GM19099 (cell line): ENCODE data around the gene UROC1.

Experiments used
- POLR2A ChIP-seq: IDR thresholded peaks from 3 replicates; pipeline ENCODE4 v1.6.1; 2011; ENCODE audit warnings: low read depth; ENCODE audit not compliant: insufficient read length; ENCODE audit errors: extremely low read depth

The UROC1 gene

GRCh38 chr3:126551121-126551838, 33.7 kb upstream of the UROC1 start:
- no peak for TF ChIP-seq POLR2A

DNA sequence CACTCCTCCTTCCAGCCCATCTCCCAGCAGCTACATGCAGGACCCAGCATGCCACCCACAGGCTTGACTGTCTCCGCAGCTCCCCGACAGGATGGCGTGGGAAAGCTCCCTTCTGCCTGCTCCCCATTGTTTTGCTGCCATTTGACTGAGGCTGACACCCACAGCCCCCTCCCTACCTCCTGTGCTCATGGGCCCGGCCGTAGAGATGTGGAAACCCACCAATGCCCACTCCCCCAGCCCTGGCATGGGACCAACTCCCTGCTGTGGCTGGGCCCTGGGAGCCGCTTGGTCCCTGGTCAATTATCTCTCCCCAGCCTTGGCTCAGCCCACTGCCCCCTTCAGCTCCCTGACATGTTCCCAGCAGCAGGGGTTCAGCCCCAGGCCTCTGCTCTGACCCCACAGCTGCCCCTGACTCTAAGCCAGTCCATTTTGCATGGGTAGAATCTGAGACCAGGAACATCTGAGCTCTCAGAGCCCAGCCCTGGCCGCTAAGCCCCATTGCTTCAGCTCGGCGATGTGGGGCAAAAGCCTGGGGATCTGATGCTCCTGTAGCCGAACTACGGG, 33.0 kb upstream of the UROC1 start:
- no peak for TF ChIP-seq POLR2A

GRCh38 chr3:126549861-126550487, 32.4 kb upstream of the UROC1 start:
- TF ChIP-seq POLR2A, result no peak

DNA sequence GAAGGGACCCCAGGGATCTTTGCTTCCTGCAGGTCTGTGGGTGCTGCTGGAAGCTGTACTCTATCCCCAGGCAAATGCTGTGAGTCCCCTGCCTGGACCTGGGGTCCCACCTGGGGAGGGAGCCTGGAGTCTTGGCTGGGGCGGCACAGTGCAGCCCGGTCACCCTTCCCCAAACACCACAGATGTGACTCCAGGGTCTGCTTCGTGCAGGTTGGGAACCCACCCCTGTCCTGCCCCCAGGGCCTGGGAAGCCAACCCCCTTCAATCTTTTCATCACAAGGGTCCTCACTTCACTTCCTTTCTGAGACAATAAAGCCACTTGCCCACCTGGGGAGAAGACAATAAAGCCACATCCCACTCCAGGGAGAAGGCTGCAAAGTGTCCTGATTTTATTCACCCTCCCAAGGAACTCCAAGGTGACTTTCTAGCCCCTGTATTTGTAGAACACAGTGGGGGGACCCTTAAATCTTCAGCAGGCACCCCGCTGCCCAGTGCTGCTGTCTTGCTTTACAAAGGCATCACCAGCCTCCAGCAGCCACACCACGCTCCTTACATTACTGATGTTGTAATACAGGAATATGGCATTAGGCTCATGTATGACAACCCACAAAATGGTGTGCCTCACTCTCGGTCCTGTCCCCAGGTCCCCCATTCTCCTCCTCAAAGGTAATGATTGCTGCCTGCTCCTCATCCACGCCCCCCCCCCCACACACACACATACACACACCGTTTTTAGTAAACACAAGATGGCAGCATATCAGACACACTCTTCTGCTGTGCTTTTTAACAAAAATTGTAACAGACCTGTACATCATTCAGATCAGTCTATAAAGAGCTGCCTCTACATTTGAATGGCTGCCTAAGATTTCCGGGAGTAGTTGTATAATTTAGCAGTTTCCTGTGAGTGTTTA, 31.2 kb upstream of the UROC1 start:
- no peak for TF ChIP-seq POLR2A

DNA sequence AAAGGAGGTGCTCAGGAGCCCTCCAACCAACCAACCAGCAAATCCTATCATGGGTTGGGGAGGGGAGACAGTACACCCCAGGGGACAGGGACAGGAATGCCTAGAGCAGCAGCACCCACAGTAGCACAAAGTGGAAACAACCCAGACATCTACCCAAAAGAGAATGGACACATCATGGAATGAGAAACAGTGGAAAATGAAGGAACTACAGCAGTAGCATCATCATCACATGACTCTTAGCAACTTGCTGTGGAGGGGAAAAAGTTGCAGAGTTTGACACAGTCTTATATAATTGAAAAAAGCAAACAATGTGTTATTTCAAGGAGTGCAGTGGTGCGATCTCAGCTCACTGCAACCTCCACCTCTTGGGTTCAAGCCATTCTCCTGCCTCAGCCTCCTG, 30.1 kb upstream of the UROC1 start:
- TF ChIP-seq POLR2A, result no peak

- TF ChIP-seq POLR2A, result no peak
These were observed 29.1 kb upstream of the UROC1 start for GRCh38 chr3:126546549-126547239.

- no peak for TF ChIP-seq POLR2A
These were observed 28.4 kb upstream of the UROC1 start for GRCh38 chr3:126546013-126546412.

- no peak for TF ChIP-seq POLR2A
These were observed 28.0 kb upstream of the UROC1 start for GRCh38 chr3:126545544-126545943.

- TF ChIP-seq POLR2A, result no peak
These were observed 27.2 kb upstream of the UROC1 start for GRCh38 chr3:126544596-126545281.

GRCh38 chr3:126543457-126544061, 26.0 kb upstream of the UROC1 start:
- TF ChIP-seq POLR2A, result no peak

GRCh38 chr3:126542340-126543241, 25.0 kb upstream of the UROC1 start:
- TF ChIP-seq POLR2A, result no peak

GRCh38 chr3:126541628-126542339, 24.2 kb upstream of the UROC1 start:
- TF ChIP-seq POLR2A, result no peak
